Gastroesophageal sphincter (tissue), 3 donors: ENCODE results near the gene ZCCHC14.

ENCODE experiments used
- CTCF ChIP-seq, 4 experiments: fragments of 200-600 bp in 2 of 4; fragments of 450-650 bp in 2 of 4; sonication (generic) in 1 of 4; IDR thresholded peaks; one replicate each; pipeline ENCODE4 v1.5.1; 2017 to 2019; ENCODE audit warnings: antibody characterized with exemption in 4 of 4, mild to moderate bottlenecking in 2 of 4, moderate library complexity in 2 of 4
- POLR2A ChIP-seq, 2 donors: fragments of 450-650 bp; IDR thresholded peaks; one replicate each; pipeline ENCODE4 v1.6.1; 2017; ENCODE audit warnings: antibody characterized with exemption in 2 of 2, mild to moderate bottlenecking in 2 of 2, moderate library complexity in 1 of 2
- POLR2AphosphoS5 ChIP-seq: sonication (generic); formaldehyde crosslinking; IDR thresholded peaks from one replicate; pipeline ENCODE4 v1.6.1; 2017; ENCODE audit warnings: antibody characterized with exemption

- TF ChIP-seq CTCF (IDR thresholded peaks at IDR 0.05) (no peak), POLR2A (IDR thresholded peaks at IDR 0.05) (no peak), POLR2AphosphoS5 (no peak)
These were observed 58.6 kb downstream of the ZCCHC14 start for GRCh38 chr16:87434146-87434667.
